ENCODE measurements around the gene USHBP1.

- TF ChIP-seq CTCF (IDR thresholded peaks at IDR 0.05), result peak in 1 of 6 experiments; percentile 6
- peak; percentile 28 to 83 for TF ChIP-seq POLR2A (IDR thresholded peaks at IDR 0.05)
Observed at GRCh38 chr19:17226002-17226933, 38.3 kb downstream of the USHBP1 start, which contains the start of gene OCEL1.
